Measurements from ENCODE around the gene ZMYND19. TPM values are rescaled to one million over a fixed set of nuclear protein-coding genes. Genes with fewer than 3 reads are reported as not detected.

The ZMYND19 gene
- total and polyA plus RNA-seq, 2 donors (not counting 3 experiments of a cell fraction or from before 2014, with no cell fraction given), result 22.8 to 32.6 TPM

DNA sequence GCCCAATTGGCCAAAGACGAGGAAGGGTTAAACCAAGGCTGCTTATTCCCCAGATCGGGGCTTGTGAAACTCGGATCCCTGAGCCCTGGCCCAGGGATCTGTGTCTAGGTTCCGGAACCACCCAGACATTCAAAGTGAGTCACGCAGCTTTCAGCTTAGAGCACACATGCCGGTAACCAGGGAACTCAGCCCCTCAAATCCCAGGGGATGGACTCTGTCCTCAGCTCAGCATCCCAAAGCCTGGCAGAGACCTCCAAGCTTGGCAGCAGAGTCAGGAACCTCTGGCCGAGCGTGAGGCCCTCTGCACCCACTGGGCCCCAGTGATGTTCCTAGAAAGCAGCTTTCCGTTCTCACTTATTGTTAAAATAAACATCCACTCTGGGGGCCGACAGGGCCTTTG lies 45.2 kb downstream of the ZMYND19 start:
- H3K4me3 ChIP-seq (replicated peaks in 1 of 3; ENCODE audit: insufficient read depth in 1 of 3, low read depth in 1 of 3, low read length in 3 of 3), result no peak overlapping the region
- H3K4me1 ChIP-seq (ENCODE audit: control insufficient read depth, extremely low read depth, insufficient read depth, low read length), result no peaks in the 10 kb centered on the region
- no peak overlapping the region for H2AFZ ChIP-seq (ENCODE audit: low read depth, low read length)
- CTCF ChIA-PET, result interaction anchor here (2.6 kb wide), 1 partner anchor 10 kb away, joined by 16 read pairs; no protein-coding TSS in a partner anchor
- no peak overlapping the region for H3K4me2 ChIP-seq (ENCODE audit: insufficient read depth, low read length)
- no peak overlapping the region for H3K27ac ChIP-seq (ENCODE audit: insufficient read depth, low read depth, low read length)
- no peaks in the 10 kb centered on the region for H4K20me1 ChIP-seq (replicated peaks; ENCODE audit: control insufficient read depth, extremely low read depth, insufficient read depth, low read length)
- dilution Hi-C loops (cut with MboI; ENCODE audit: extremely low pct_ligation_motif_present, low sequenced_read_pairs) (no loop called here), intact Hi-C loops (cut with micrococcal nuclease) (no loop called here)
- H3K79me2 ChIP-seq (ENCODE audit: control insufficient read depth, insufficient read depth, low read length), result no peaks in the 10 kb centered on the region
- no peak overlapping the region for H3K9ac ChIP-seq (replicated peaks; ENCODE audit: extremely low read depth, insufficient read depth, low read length)
- no peak for DNase-seq (ENCODE audit: low read depth, low spot score)
- no peak for FAIRE-seq
- TF ChIP-seq JUN (IDR thresholded peaks at IDR 0.05; ENCODE audit: borderline replicate concordance, insufficient read depth, insufficient read length, low read depth) (no peak), GATA2 (IDR thresholded peaks at IDR 0.05; ENCODE audit: insufficient read depth, insufficient read length, low read depth, low read length) (no peak), POLR2A (IDR thresholded peaks at IDR 0.05; ENCODE audit: low read depth, low read length) (no peak), MYC (IDR thresholded peaks at IDR 0.05; ENCODE audit: low read depth, low read length) (no peak), FOS (IDR thresholded peaks at IDR 0.05; ENCODE audit: borderline replicate concordance, insufficient read depth, low read length) (no peak), POLR2AphosphoS5 (IDR thresholded peaks at IDR 0.05; ENCODE audit: insufficient read depth, low read depth, low read length) (no peak), EZH2 (IDR thresholded peaks at IDR 0.05; ENCODE audit: borderline replicate concordance, low read depth, low read length, severe bottlenecking) (no peak)
- TF ChIP-seq, protein P1, sequence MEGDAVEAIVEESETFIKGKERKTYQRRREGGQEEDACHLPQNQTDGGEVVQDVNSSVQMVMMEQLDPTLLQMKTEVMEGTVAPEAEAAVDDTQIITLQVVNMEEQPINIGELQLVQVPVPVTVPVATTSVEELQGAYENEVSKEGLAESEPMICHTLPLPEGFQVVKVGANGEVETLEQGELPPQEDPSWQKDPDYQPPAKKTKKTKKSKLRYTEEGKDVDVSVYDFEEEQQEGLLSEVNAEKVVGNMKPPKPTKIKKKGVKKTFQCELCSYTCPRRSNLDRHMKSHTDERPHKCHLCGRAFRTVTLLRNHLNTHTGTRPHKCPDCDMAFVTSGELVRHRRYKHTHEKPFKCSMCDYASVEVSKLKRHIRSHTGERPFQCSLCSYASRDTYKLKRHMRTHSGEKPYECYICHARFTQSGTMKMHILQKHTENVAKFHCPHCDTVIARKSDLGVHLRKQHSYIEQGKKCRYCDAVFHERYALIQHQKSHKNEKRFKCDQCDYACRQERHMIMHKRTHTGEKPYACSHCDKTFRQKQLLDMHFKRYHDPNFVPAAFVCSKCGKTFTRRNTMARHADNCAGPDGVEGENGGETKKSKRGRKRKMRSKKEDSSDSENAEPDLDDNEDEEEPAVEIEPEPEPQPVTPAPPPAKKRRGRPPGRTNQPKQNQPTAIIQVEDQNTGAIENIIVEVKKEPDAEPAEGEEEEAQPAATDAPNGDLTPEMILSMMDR (IDR thresholded peaks at IDR 0.05; ENCODE audit: extremely low read depth in 1 of 2, insufficient read depth in 1 of 2, low read depth in 1 of 2, low read length in 2 of 2), result no peak
- TF ChIP-seq, protein P2, sequence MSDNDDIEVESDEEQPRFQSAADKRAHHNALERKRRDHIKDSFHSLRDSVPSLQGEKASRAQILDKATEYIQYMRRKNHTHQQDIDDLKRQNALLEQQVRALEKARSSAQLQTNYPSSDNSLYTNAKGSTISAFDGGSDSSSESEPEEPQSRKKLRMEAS (IDR thresholded peaks at IDR 0.05; ENCODE audit: insufficient read depth, insufficient read length), result no peak
- no peaks in the 10 kb centered on the region for H3K9me3 ChIP-seq (replicated peaks; ENCODE audit: control insufficient read depth, insufficient read depth, low read length)
- H3K36me3 ChIP-seq (ENCODE audit: control insufficient read depth in 2 of 2, extremely low read depth in 1 of 2, insufficient read depth in 2 of 2, low read length in 2 of 2), result no peaks in the 10 kb centered on the region
- BruUV-seq (replicated peaks), result no TSS peak
- H3K9me1 ChIP-seq (replicated peaks; ENCODE audit: control insufficient read depth, extremely low read depth, insufficient read depth, low read length), result no peaks in the 10 kb centered on the region
- no peaks in the 10 kb centered on the region for H3K27me3 ChIP-seq (ENCODE audit: control insufficient read depth in 2 of 2, insufficient read depth in 2 of 2, low read length in 2 of 2)
- POLR2A ChIA-PET, result no interaction called here
